IPS-20b (cell line): ENCODE results near the gene RPS3A.
"Not testable (repeated sequence)": the region's sequence is repeated elsewhere in the genome, so short reads cannot be mapped to it uniquely, and the experiment has no call there.

Experiments used
- H3K27ac ChIP-seq: one replicate; pipeline ENCODE4 v1.5.1; 2013; ENCODE audit warnings: low read length
- H3K27me3 ChIP-seq: 2 replicates; pipeline ENCODE4 v1.6.1; 2013; ENCODE audit warnings: mild to moderate bottlenecking, low read length, inconsistent platforms; ENCODE audit not compliant: insufficient read depth
- H3K36me3 ChIP-seq: 2 replicates; pipeline ENCODE4 v1.6.1; 2013; ENCODE audit warnings: low read depth, mild to moderate bottlenecking, inconsistent platforms, low read length, moderate library complexity; ENCODE audit not compliant: insufficient read depth
- H3K4me1 ChIP-seq: 2 replicates; pipeline ENCODE4 v1.6.1; 2013; ENCODE audit warnings: mild to moderate bottlenecking, control low read depth, inconsistent platforms, low read length, moderate library complexity; ENCODE audit not compliant: insufficient read depth
- H3K4me3 ChIP-seq: 2 replicates; pipeline ENCODE4 v1.5.1; 2013; ENCODE audit warnings: mild to moderate bottlenecking, low read length, inconsistent platforms
- H3K9ac ChIP-seq: 2 replicates; pipeline ENCODE4 v1.6.1; 2013; ENCODE audit warnings: low read depth, mild to moderate bottlenecking, inconsistent platforms, low read length, moderate library complexity
- H3K9me3 ChIP-seq: 2 replicates; pipeline ENCODE4 v1.6.1; 2013; ENCODE audit warnings: mild to moderate bottlenecking, low read depth, low read length, inconsistent platforms; ENCODE audit not compliant: insufficient read depth

The RPS3A gene

DNA sequence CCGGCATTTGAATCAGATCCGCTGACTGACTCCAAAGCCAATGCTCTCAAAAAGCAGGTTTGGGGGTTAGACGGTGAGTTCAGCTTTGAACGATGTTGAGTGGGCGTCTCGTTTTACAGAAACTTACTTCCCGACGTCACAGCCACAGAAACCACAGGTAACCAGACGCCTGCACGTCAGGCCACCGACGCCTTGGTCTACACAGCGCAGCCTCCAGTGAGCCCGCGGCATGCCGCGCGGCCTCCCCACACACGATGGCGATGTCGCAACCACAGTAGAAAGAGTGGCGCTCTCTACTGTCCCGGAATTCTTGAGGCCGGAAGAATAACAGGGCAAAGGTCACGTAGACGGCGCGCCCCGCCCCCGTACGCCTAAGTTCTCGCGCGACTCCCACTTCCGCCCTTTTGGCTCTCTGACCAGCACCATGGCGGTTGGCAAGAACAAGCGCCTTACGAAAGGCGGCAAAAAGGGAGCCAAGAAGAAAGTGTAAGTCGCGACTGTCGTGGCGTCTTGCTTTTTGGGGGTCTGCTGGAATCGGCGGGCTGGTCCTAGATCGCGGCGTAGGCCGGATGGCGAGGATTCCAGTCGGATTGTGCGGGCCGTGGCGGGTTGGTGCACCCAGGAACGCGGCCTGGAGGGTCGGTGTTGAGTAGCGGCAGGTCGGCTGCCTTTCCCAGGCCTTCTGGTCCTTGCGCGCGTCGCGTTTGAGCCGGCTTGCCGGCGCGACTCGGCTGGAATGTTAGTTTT lies at the start of gene RPS3A:
Gene RPS3A (plus strand): TSS at position 400 of the 747 bp plus-strand sequence. CDS start 25 bp downstream, at position 425.
- Histone ChIP-seq H3K9ac (peak within 1 kb of the TSS; percentile 100), H3K4me1 (peaks cover 5% of the 10 kb centered on the region; the same call in 1 of the 2 replicates), H3K9me3 (no peaks in the 10 kb centered on the region), H3K36me3 (peaks cover 47% of the 10 kb centered on the region), H3K4me3 (peak within 1 kb of the TSS; percentile 96), H3K27ac (peak within 1 kb of the TSS; percentile 93), H3K27me3 (no peaks in the 10 kb centered on the region)

DNA sequence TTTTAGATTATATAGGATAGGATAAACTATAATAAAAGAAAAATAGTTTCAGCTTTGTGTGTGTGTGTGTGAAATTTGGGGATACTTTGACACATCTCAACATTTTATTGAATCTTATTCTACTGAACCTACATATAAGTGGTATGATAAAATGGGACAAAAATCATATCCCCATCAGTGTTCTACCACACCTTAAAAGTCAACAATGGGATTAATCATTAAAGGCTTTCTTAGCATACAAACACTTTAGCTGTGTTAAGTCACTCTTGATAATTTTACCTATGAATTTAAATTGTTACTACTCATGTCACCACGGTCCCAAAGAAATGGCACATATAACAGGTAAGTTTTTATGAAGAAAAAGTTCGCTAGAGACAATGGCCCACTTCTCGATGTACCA lies 46.6 kb upstream of the RPS3A start:
- Histone ChIP-seq H3K27me3 (no peaks in the 10 kb centered on the region), H3K36me3 (no peaks in the 10 kb centered on the region), H3K4me3 (no peak overlapping the region), H3K27ac (no peak overlapping the region), H3K4me1 (peaks cover 6% of the 10 kb centered on the region; the same call in 1 of the 2 replicates), H3K9me3 (no peaks in the 10 kb centered on the region), H3K9ac (no peak overlapping the region)

DNA sequence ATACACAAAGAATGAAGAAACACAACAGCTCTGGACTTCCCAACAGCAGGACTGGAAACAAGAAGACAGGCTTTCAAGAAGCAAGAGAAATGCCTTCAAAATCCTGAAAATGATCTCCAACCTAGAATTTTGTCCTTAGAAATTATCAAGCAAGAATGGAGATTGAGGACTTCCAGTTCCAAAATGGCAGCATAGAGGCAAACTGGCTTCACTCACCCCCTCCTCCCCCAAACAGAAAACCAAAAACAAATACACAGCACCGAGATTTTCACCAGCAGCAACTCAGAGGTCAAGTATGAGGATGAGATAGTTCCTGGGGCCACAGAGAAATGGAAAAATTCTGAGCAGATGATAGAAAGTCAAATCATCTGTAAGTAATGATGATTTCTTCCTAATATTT lies 43.9 kb upstream of the RPS3A start:
- Histone ChIP-seq H3K4me3 (no peak overlapping the region), H3K27ac (no peak overlapping the region), H3K9ac (no peak overlapping the region), H3K4me1 (no peaks in the 10 kb centered on the region), H3K27me3 (no peaks in the 10 kb centered on the region), H3K9me3 (no peaks in the 10 kb centered on the region), H3K36me3 (no peaks in the 10 kb centered on the region)

DNA sequence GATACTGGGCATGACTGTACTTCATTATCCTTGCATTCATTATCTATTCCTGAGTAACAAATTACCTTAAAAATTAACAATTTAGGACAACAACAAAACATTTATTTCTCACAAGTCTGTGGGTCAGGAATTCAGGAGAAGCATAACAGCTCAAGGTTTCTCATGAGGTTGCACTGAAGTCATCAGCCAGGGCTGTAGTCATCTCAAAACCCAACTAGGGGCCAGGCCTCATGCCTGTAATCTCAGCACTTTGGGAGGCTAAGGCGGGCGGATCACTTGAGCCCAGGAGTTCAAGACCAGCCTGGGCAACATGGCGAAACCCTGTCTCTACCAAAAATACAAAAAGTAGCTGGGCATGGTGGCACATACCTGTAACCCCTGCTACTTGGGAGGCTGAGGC lies 36.3 kb upstream of the RPS3A start:
- not testable (repeated sequence) for H3K36me3 ChIP-seq, H3K27ac ChIP-seq, H3K4me3 ChIP-seq, H3K9ac ChIP-seq, H3K4me1 ChIP-seq, H3K27me3 ChIP-seq, H3K9me3 ChIP-seq

DNA sequence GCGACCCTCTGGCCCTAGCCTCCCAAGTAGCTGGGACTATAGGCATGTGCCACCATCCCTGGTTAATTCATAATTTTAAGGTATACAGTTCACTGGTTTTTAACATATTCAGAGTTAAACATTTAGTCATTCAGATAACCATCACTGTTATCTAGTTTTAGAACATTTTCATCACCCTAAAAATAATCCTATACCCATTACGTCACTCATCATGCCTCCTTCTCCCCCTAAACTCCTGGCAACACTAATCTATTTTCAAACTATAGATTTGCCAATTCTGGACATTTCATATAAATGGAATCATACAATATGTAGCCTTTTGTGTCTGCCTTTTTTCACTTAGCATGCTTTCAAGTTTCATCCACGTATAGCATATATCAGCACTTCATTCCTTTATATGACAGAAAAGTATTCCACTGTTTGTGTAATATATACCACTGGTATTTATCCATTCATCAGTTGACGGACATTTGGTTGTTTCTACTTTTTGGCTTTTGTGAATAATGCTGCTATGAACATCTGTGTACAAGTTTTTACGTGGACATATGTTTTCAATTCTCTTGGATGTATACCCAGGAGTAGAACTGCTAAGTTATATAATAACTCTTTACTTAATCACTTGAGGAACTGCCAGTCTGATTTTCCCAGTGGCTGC lies 32.0 kb upstream of the RPS3A start:
- Histone ChIP-seq H3K4me3 (no peak overlapping the region), H3K27ac (no peak overlapping the region), H3K4me1 (no peaks in the 10 kb centered on the region), H3K27me3 (no peaks in the 10 kb centered on the region), H3K9ac (no peak overlapping the region), H3K9me3 (no peaks in the 10 kb centered on the region), H3K36me3 (no peaks in the 10 kb centered on the region)

DNA sequence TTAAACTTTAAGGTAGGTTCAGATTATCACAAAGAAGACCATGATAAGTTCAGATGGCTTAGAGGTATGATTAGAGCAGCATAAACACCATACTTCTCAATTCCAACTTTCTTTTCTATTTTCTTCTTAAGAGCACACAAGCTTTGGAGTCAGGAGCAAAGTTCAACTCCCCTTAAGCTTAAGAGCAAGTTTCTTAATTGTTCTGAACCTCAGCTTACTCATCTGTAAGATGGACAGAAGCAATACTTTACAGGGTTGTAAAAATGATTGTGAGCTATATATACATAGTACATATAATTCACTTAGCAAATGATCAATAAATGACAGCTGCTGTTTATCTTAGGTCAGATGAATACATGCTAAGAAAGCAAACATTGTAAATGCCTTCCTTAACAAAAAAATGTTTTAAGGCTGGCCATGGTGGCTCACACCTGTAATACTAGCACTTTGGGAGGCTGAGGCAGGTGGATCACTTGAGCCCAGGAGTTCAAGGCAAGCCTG lies 25.0 kb upstream of the RPS3A start:
- Histone ChIP-seq H3K4me3 (no peak overlapping the region), H3K4me1 (no peaks in the 10 kb centered on the region), H3K9ac (no peak overlapping the region), H3K36me3 (no peaks in the 10 kb centered on the region), H3K27me3 (no peaks in the 10 kb centered on the region), H3K9me3 (no peaks in the 10 kb centered on the region), H3K27ac (no peak overlapping the region)

DNA sequence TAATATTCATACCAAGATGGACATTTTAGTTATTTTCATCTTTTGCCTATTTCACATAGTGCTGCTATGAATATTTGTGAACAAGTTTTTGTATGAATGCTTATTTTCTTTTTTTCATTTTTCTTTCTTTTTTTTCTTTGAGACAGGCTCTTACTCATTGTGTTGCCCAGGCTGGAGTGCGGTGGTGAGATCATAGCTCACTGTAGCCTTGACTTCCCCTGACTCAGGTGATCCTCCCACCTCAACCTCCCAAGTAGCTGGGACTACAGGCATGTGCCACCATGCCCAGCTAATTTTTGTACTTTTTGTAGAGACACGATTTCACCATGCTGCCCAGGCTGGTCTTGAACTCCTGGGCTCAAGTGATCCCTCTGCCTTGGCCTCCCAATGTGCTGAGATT lies 21.4 kb upstream of the RPS3A start:
- not testable (repeated sequence) for H3K27ac ChIP-seq

DNA sequence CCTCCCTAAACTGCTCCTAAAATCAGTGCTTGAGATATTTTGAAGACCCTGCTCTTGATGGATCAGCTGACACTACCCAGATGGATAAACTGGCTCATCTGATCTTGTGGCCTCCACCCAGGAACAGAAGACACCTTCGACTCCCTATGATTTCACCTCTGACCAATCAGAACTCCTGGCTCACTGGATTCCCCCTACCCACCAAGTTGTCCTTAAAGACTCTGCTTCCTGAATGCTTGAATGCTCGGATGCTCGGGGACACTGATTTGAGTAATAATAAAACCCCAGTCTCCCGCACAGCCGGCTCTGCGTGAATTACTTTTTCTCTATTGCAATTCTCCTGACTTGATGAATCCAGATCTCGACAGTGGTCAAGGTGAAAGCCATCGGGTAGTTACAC lies 12.0 kb upstream of the RPS3A start:
- Histone ChIP-seq H3K4me3 (no peak overlapping the region), H3K9ac (peak overlapping the region; percentile 34; the same call in 1 of the 2 replicates), H3K9me3 (no peaks in the 10 kb centered on the region), H3K4me1 (peaks cover 6% of the 10 kb centered on the region; the same call in 1 of the 2 replicates), H3K36me3 (no peaks in the 10 kb centered on the region), H3K27ac (no peak overlapping the region), H3K27me3 (no peaks in the 10 kb centered on the region)

More for the DNA sequence above, 21.4 kb upstream of the RPS3A start:
- H3K4me3 ChIP-seq, H3K27me3 ChIP-seq, H3K4me1 ChIP-seq, H3K9me3 ChIP-seq, H3K9ac ChIP-seq, H3K36me3 ChIP-seq: not testable (repeated sequence)

DNA sequence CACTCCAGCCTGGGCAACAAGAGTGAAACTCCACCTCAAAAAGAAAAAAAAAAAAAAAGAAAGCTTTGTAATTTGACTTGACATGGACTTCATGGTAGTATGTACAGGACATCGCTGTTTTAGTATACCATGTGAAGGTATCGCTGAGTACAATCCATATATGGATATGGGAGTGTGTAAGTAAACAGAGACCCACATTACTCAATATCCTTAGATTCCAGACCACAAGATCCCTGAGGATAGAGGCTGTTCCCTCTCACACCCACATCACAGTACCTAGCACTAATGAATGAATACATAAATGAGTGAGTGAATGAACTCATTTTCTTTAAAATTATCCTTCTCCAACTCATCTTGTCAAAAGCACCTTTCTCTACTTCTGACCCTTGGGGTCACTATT lies 8.4 kb upstream of the RPS3A start:
- H3K9ac ChIP-seq, result no peak overlapping the region
- H3K9me3 ChIP-seq, result no peaks in the 10 kb centered on the region
- peaks cover 6% of the 10 kb centered on the region; the same call in 1 of the 2 replicates for H3K4me1 ChIP-seq
- no peak overlapping the region for H3K4me3 ChIP-seq
- H3K27ac ChIP-seq, result no peak overlapping the region
- no peaks in the 10 kb centered on the region for H3K36me3 ChIP-seq
- H3K27me3 ChIP-seq, result no peaks in the 10 kb centered on the region

DNA sequence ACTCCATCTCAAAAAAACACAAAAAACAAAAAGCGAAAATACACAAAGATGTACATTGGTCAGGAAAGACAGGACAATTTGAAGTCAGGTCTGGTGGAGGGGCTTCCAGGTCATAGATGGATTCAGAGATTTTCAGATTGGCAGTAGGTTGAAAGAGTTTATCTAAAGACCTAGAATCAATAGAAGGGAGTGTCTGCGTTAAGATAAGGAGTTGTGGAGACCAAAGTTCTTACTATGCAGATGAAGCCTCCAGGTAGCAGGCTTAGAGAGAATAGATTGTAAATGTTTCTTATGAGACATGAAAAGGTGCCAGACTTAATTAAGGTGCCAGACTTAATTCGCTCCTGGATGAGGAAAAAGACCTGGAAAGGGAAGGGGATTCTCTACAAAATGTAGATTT lies 6.9 kb upstream of the RPS3A start:
- H3K36me3 ChIP-seq, result no peaks in the 10 kb centered on the region
- H3K27me3 ChIP-seq, result no peaks in the 10 kb centered on the region
- H3K9me3 ChIP-seq, result no peaks in the 10 kb centered on the region
- peaks cover 3% of the 10 kb centered on the region; the same call in 1 of the 2 replicates for H3K4me1 ChIP-seq
- no peak overlapping the region for H3K4me3 ChIP-seq
- H3K9ac ChIP-seq, result no peak overlapping the region
- H3K27ac ChIP-seq, result no peak overlapping the region

DNA sequence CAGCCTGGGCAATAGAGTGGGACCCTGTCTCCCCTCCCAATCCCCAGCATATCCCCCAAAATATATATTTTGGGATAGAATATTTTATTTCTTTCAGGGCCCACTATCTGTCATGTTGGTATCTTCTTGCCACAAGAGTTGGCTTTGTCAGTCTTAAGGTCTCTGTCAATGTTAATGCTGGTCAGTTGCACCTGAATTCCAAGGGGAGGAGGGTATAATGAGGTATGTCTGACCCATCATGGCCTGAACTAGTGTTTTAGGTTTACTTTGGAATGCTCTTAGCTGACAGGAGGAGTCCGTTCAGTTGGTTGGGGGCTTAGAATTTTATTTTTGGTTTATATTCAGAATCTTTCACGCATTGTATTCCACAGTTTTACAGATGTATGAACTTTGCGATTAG lies 6.2 kb upstream of the RPS3A start:
- Histone ChIP-seq H3K9ac (no peak overlapping the region), H3K36me3 (no peaks in the 10 kb centered on the region), H3K27ac (no peak overlapping the region), H3K4me3 (no peak overlapping the region), H3K9me3 (no peaks in the 10 kb centered on the region), H3K27me3 (no peaks in the 10 kb centered on the region), H3K4me1 (no peaks in the 10 kb centered on the region)

DNA sequence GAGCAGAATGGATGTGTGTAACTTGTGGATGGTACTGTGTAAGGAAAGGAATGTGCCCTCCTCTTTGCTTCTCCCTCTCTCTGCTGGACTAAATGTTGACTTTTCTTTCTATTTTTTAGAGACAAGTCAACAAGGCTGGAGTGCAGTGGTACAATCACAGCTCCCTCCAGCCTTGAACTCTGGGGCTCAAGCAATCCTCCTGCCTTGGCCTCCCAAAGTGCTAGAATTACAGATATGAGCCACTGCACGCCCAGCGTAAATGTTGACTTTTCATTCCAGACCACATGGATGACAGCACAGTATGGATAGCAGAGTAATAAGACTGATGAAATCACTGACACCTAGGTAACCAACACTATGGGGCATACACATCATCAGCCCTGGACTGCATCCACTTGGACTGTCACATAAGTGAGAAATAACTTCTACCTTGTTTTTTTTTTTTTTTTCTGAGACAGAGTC lies 5.1 kb upstream of the RPS3A start:
- Histone ChIP-seq H3K9me3 (no peaks in the 10 kb centered on the region), H3K27me3 (no peaks in the 10 kb centered on the region), H3K27ac (no peak overlapping the region)

More for the DNA sequence above, 5.1 kb upstream of the RPS3A start:
- Histone ChIP-seq H3K9ac (no peak overlapping the region), H3K36me3 (no peaks in the 10 kb centered on the region), H3K4me3 (no peak overlapping the region), H3K4me1 (no peaks in the 10 kb centered on the region)
